Measurements from ENCODE around the gene CEACAM1. TPM values are rescaled to one million over a fixed set of nuclear protein-coding genes. Genes with fewer than 3 reads are reported as not detected.

The CEACAM1 gene
- total and polyA plus RNA-seq, 2 of the 13 experiments (the other 11 are each of a cell fraction or from before 2014, with no cell fraction given): 13.5 to 332 TPM

- TF ChIP-seq HOXA5 (CRISPR knock-in tag; IDR thresholded peaks at IDR 0.05): 0 out of 2 replicates have a peak, but pooled peaks have one; percentile 29
- peak; percentile 95 for TF ChIP-seq ZC3H4 (CRISPR knock-in tag; IDR thresholded peaks at IDR 0.05; ENCODE audit: borderline replicate concordance)
- TF ChIP-seq ELF3 (CRISPR knock-in tag; IDR thresholded peaks at IDR 0.05): peak; percentile 40; the same call in 1 of the 2 replicates
- no peak for TF ChIP-seq ZNF574 (CRISPR knock-in tag; IDR thresholded peaks at IDR 0.05)
- TF ChIP-seq AGO2 (optimal IDR thresholded peaks at IDR 0.05; ENCODE audit: low read depth, low read length): peak; percentile 26
- TF ChIP-seq, protein P1, sequence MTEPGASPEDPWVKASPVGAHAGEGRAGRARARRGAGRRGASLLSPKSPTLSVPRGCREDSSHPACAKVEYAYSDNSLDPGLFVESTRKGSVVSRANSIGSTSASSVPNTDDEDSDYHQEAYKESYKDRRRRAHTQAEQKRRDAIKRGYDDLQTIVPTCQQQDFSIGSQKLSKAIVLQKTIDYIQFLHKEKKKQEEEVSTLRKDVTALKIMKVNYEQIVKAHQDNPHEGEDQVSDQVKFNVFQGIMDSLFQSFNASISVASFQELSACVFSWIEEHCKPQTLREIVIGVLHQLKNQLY (CRISPR knock-in tag; IDR thresholded peaks at IDR 0.05): 0 out of 2 replicates have a peak, but pooled peaks have one; percentile 13
- TF ChIP-seq, protein P2, sequence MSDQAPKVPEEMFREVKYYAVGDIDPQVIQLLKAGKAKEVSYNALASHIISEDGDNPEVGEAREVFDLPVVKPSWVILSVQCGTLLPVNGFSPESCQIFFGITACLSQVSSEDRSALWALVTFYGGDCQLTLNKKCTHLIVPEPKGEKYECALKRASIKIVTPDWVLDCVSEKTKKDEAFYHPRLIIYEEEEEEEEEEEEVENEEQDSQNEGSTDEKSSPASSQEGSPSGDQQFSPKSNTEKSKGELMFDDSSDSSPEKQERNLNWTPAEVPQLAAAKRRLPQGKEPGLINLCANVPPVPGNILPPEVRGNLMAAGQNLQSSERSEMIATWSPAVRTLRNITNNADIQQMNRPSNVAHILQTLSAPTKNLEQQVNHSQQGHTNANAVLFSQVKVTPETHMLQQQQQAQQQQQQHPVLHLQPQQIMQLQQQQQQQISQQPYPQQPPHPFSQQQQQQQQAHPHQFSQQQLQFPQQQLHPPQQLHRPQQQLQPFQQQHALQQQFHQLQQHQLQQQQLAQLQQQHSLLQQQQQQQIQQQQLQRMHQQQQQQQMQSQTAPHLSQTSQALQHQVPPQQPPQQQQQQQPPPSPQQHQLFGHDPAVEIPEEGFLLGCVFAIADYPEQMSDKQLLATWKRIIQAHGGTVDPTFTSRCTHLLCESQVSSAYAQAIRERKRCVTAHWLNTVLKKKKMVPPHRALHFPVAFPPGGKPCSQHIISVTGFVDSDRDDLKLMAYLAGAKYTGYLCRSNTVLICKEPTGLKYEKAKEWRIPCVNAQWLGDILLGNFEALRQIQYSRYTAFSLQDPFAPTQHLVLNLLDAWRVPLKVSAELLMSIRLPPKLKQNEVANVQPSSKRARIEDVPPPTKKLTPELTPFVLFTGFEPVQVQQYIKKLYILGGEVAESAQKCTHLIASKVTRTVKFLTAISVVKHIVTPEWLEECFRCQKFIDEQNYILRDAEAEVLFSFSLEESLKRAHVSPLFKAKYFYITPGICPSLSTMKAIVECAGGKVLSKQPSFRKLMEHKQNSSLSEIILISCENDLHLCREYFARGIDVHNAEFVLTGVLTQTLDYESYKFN (CRISPR knock-in tag; conservative IDR thresholded peaks at IDR 0.05): no peak
- TF ChIP-seq ZC3H13 (CRISPR knock-in tag; IDR thresholded peaks at IDR 0.05): 0 out of 2 replicates have a peak, but pooled peaks have one; percentile 36
- TF ChIP-seq, protein P3, sequence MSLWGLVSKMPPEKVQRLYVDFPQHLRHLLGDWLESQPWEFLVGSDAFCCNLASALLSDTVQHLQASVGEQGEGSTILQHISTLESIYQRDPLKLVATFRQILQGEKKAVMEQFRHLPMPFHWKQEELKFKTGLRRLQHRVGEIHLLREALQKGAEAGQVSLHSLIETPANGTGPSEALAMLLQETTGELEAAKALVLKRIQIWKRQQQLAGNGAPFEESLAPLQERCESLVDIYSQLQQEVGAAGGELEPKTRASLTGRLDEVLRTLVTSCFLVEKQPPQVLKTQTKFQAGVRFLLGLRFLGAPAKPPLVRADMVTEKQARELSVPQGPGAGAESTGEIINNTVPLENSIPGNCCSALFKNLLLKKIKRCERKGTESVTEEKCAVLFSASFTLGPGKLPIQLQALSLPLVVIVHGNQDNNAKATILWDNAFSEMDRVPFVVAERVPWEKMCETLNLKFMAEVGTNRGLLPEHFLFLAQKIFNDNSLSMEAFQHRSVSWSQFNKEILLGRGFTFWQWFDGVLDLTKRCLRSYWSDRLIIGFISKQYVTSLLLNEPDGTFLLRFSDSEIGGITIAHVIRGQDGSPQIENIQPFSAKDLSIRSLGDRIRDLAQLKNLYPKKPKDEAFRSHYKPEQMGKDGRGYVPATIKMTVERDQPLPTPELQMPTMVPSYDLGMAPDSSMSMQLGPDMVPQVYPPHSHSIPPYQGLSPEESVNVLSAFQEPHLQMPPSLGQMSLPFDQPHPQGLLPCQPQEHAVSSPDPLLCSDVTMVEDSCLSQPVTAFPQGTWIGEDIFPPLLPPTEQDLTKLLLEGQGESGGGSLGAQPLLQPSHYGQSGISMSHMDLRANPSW (CRISPR knock-in tag; IDR thresholded peaks at IDR 0.05; ENCODE audit: borderline replicate concordance): 0 out of 2 replicates have a peak, but pooled peaks have one; percentile 11
- peak; percentile 36; the same call in 1 of the 2 replicates for TF ChIP-seq RBFOX2 (IDR thresholded peaks at IDR 0.05; ENCODE audit: low read depth, low read length)
- no peak for TF ChIP-seq GFI1 (CRISPR knock-in tag; IDR thresholded peaks at IDR 0.05; ENCODE audit: borderline replicate concordance)
- TF ChIP-seq FOXJ3 (CRISPR knock-in tag; IDR thresholded peaks at IDR 0.05; ENCODE audit: borderline replicate concordance): peak; percentile 5; the same call in 1 of the 2 replicates
- TF ChIP-seq POLR2G (IDR thresholded peaks at IDR 0.05; ENCODE audit: low read depth, low read length): peak; percentile 59
- peak in 1 of 2 experiments; percentile 15; a peak in 2 of 4 replicates for TF ChIP-seq POLR2A (IDR thresholded peaks at IDR 0.05; ENCODE audit: insufficient read depth in 1 of 2, low read depth in 2 of 2, low read length in 2 of 2)
- TF ChIP-seq, protein P4, sequence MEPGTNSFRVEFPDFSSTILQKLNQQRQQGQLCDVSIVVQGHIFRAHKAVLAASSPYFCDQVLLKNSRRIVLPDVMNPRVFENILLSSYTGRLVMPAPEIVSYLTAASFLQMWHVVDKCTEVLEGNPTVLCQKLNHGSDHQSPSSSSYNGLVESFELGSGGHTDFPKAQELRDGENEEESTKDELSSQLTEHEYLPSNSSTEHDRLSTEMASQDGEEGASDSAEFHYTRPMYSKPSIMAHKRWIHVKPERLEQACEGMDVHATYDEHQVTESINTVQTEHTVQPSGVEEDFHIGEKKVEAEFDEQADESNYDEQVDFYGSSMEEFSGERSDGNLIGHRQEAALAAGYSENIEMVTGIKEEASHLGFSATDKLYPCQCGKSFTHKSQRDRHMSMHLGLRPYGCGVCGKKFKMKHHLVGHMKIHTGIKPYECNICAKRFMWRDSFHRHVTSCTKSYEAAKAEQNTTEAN (CRISPR knock-in tag; conservative IDR thresholded peaks at IDR 0.05): 0 out of 2 replicates have a peak, but pooled peaks have one; percentile 11
- no peak for TF ChIP-seq CBFB (CRISPR knock-in tag; IDR thresholded peaks at IDR 0.05)
- TF ChIP-seq ZFP37 (CRISPR knock-in tag; IDR thresholded peaks at IDR 0.05; ENCODE audit: borderline replicate concordance): peak; percentile 43; the same call in 1 of the 2 replicates
- TF ChIP-seq TEAD3 (CRISPR knock-in tag; optimal IDR thresholded peaks at IDR 0.05; ENCODE audit: borderline replicate concordance): peak; percentile 54
Measured at GRCh38 chr19:42498169-42498757, 30.0 kb downstream of the CEACAM1 start (continued).

Measured in HepG2 (cell line).